HCT116 (cell line): ENCODE results near the gene PRKG1. TPM values are rescaled to one million over a fixed set of nuclear protein-coding genes. Genes with fewer than 3 reads are reported as not detected.

Source experiments
- ATAC-seq: fragments of 200-7000 bp; cut with Tn5 transposase; 2 replicates; pipeline ENCODE4 v1.9.1; 2020; ENCODE audit warnings: mild to moderate bottlenecking, moderate library complexity
- BruUV-seq: library from RNA; stranded (reverse); fragments of 400-500 nt; replicated peaks from 2 replicates; lab custom pipeline; 2021; lab: Mats Ljungman, UMichigan
- CTCF ChIA-PET: fragments of 300-600 bp; sonication (Branson Sonifier 250); formaldehyde crosslinking; loops from one replicate; lab custom pipeline; 2021; ENCODE audit warnings: antibody characterized with exemption; lab: Charles Lee
- POLR2A ChIA-PET: fragments of 300-600, 350-600 bp; sonication (Branson Sonifier 250); formaldehyde crosslinking; loops from one replicate; lab custom pipeline; 2021; ENCODE audit warnings: antibody characterized with exemption; lab: Charles Lee
- RAD21 ChIA-PET, 2 experiments: fragments of 300-600 bp; sonication (Branson Sonifier 250); formaldehyde crosslinking; loops; one replicate each; lab custom pipeline; 2023; ENCODE audit warnings: low total read pairs in 2 of 2; ENCODE audit not compliant: uncharacterized antibody in 2 of 2, unreplicated experiment in 2 of 2, low non-redundant PET in 1 of 2; lab: Charles Lee
- DNase-seq: peaks from one replicate; pipeline ENCODE4 v3.0.0-alpha.2; 2010; ENCODE audit warnings: low read depth, low spot score
- H2AFZ ChIP-seq: fragments of 200-600 bp; shearing (Covaris generic), sonication (generic); 2 replicates; pipeline ENCODE4 v1.6.1; 2017; ENCODE audit warnings: low read depth, mixed run types, mixed read lengths, antibody characterized with exemption, low read length; ENCODE audit not compliant: poor library complexity, severe bottlenecking
- H3K27ac ChIP-seq: 2 replicates; pipeline ENCODE4 v1.5.1; 2012; ENCODE audit warnings: low read depth, low read length
- H3K27me3 ChIP-seq: fragments of 200-600 bp; sonication (generic); 2 replicates; pipeline ENCODE4 v1.6.1; 2016; ENCODE audit warnings: mixed run types, low read length, mixed read lengths; ENCODE audit not compliant: insufficient read depth
- H3K36me3 ChIP-seq, 2 experiments: fragments of 200-500 bp in 1 of 2; fragments of 200-600 bp in 1 of 2; sonication (Bioruptor generic) in 1 of 2; sonication (generic) in 1 of 2; 2 replicates each; pipeline versions ENCODE4 v1.5.1 to v1.6.1; 2014 to 2016; ENCODE audit warnings: low read length in 2 of 2, inconsistent platforms in 1 of 2, mixed read lengths in 1 of 2, mixed run types in 1 of 2; ENCODE audit not compliant: insufficient read depth in 2 of 2, control insufficient read depth in 1 of 2
- H3K4me1 ChIP-seq, 2 experiments: fragments of 200-600 bp in 1 of 2; sonication (generic) in 1 of 2; 2 replicates each; pipeline versions ENCODE4 v1.5.1 to v1.6.1; 2012 to 2017; ENCODE audit warnings: low read length in 2 of 2, inconsistent platforms in 1 of 2, mild to moderate bottlenecking in 1 of 2, mixed read lengths in 1 of 2, mixed run types in 1 of 2, moderate library complexity in 1 of 2; ENCODE audit not compliant: insufficient read depth in 2 of 2, control insufficient read depth in 1 of 2
- H3K4me2 ChIP-seq: fragments of 200-600 bp; sonication (generic); 2 replicates; pipeline ENCODE4 v1.6.1; 2017; ENCODE audit warnings: mixed run types, low read length, mixed read lengths
- H3K4me3 ChIP-seq, 2 experiments: fragments of 200-600 bp in 1 of 2; sonication (generic) in 1 of 2; replicated peaks in 1 of 2; 2 replicates each; pipeline ENCODE4 v1.5.1; 2011 to 2016; ENCODE audit warnings: low read length in 2 of 2, control low read depth in 1 of 2, low read depth in 1 of 2, mild to moderate bottlenecking in 1 of 2, mixed read lengths in 1 of 2, mixed run types in 1 of 2
- H3K79me2 ChIP-seq: fragments of 200-600 bp; sonication (generic); 2 replicates; pipeline ENCODE4 v1.6.1; 2017; ENCODE audit warnings: mild to moderate bottlenecking, mixed run types, low read length, moderate library complexity, mixed read lengths; ENCODE audit not compliant: insufficient read depth
- H3K9ac ChIP-seq: fragments of 200-600 bp; sonication (generic); 2 replicates; pipeline ENCODE4 v1.6.1; 2016; ENCODE audit warnings: low read length, mixed read lengths
- H3K9me2 ChIP-seq: fragments of 200-600 bp; sonication (generic), shearing (Covaris generic); 2 replicates; pipeline ENCODE4 v1.6.1; 2017; ENCODE audit warnings: mixed run types, mild to moderate bottlenecking, moderate library complexity; ENCODE audit not compliant: insufficient read depth
- H3K9me3 ChIP-seq, 2 experiments: fragments of 200-500 bp in 1 of 2; fragments of 200-600 bp in 1 of 2; sonication (Bioruptor generic) in 1 of 2; sonication (generic) in 1 of 2; 2 replicates each; pipeline ENCODE4 v1.6.1; 2014 to 2017; ENCODE audit warnings: low read length in 2 of 2, mixed read lengths in 2 of 2, inconsistent platforms in 1 of 2, low read depth in 1 of 2, mild to moderate bottlenecking in 1 of 2, mixed run types in 1 of 2, moderate library complexity in 1 of 2; ENCODE audit not compliant: control insufficient read depth in 1 of 2, insufficient read depth in 1 of 2
- H4K20me1 ChIP-seq: fragments of 200-600 bp; sonication (generic), shearing (Covaris generic); 2 replicates; pipeline ENCODE4 v1.6.1; 2017; ENCODE audit warnings: mixed run types, mild to moderate bottlenecking, moderate library complexity; ENCODE audit not compliant: insufficient read depth
- CBX3 ChIP-seq: IDR thresholded peaks from 2 replicates; pipeline ENCODE4 v1.6.1; 2012; ENCODE audit warnings: low read depth
- EGR1 ChIP-seq: IDR thresholded peaks from 2 replicates; pipeline ENCODE4 v1.6.1; 2012; ENCODE audit warnings: low read depth
- ELF1 ChIP-seq: IDR thresholded peaks from 2 replicates; pipeline ENCODE4 v1.6.1; 2012; ENCODE audit warnings: low read depth, borderline replicate concordance
- EZH2 ChIP-seq: fragments of 200-600 bp; sonication (generic); IDR thresholded peaks from 2 replicates; pipeline ENCODE4 v1.6.1; 2017; ENCODE audit warnings: antibody characterized with exemption, mixed run types
- EZH2phosphoT487 ChIP-seq: fragments of 200-600 bp; IDR thresholded peaks from 2 replicates; pipeline ENCODE4 v1.6.1; 2018; ENCODE audit warnings: antibody characterized with exemption, borderline replicate concordance
- POLR2AphosphoS5 ChIP-seq: IDR thresholded peaks from 2 replicates; pipeline ENCODE4 v1.6.1; 2011; ENCODE audit warnings: mild to moderate bottlenecking, low read depth, low read length, moderate library complexity
- RAD21 ChIP-seq: IDR thresholded peaks from 2 replicates; pipeline ENCODE4 v1.6.1; 2012; ENCODE audit warnings: low read depth, mild to moderate bottlenecking
- SIN3A ChIP-seq: IDR thresholded peaks from 2 replicates; pipeline ENCODE4 v1.6.1; 2012; ENCODE audit warnings: low read depth
- TCF7L2 ChIP-seq: IDR thresholded peaks from 2 replicates; pipeline ENCODE4 v1.7.0; 2011; ENCODE audit warnings: borderline replicate concordance, inconsistent platforms; ENCODE audit not compliant: insufficient read depth, insufficient read length; ENCODE audit errors: extremely low read depth
- ZFX ChIP-seq: fragments of 450-650 bp; IDR thresholded peaks from 2 replicates; pipeline ENCODE4 v1.6.1; 2017
- ZNF274 ChIP-seq: fragments of 200-500 bp; sonication (Bioruptor generic); IDR thresholded peaks from 2 replicates; pipeline ENCODE4 v1.6.1; 2014; ENCODE audit warnings: mild to moderate bottlenecking, low read depth, low read length, inconsistent platforms
- intact Hi-C: fragments of 100-400 bp; cut with micrococcal nuclease; formaldehyde crosslinking; loops from 2 replicates; pipeline ENCODE4 v1.10.0; 2022
- total RNA-seq: library from RNA; stranded (reverse); gene quantifications from one replicate; pipeline ENCODE4 v1.2.1, GENCODE V29; 2021; ENCODE audit not compliant: unreplicated experiment
- TF ChIP-seq, protein P1 (sequence below): IDR thresholded peaks from 2 replicates; pipeline ENCODE4 v1.6.1; 2011; ENCODE audit warnings: mild to moderate bottlenecking, low read length, moderate library complexity; ENCODE audit not compliant: insufficient replicate concordance; ENCODE audit errors: extremely low read depth

The PRKG1 gene
- total RNA-seq, 1 experiment from 2014 or later: 1.4 TPM

DNA sequence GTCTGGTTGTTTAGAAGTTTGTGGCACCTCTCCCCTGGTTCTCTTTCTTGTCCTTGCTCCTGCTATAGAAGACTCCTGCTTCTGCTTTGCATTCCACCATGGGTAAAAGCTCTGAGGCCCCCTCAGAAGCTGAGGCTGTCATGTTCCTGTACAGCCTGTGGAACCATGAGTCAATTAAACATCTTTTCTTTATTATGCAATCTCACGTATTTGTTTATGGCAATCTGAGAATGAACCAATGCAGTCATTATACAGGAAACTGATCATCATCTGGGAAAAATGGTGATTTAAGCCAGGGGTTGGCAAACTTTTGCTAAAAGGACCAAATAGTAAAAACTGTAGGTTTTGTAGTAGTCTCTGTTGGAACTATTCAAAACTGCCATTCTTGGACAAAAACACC, 449.8 kb downstream of the PRKG1 start:
- no peak overlapping the region for H3K9ac ChIP-seq
- no peaks in the 10 kb centered on the region for H4K20me1 ChIP-seq
- ChIA-PET RAD21 (no interaction called here), CTCF (no interaction called here), POLR2A (no interaction called here)
- no peaks in the 10 kb centered on the region for H3K79me2 ChIP-seq
- H3K27ac ChIP-seq: no peak overlapping the region
- TF ChIP-seq TCF7L2 (no peak), RAD21 (no peak), CBX3 (no peak), POLR2AphosphoS5 (no peak), SIN3A (no peak), EZH2 (no peak), ZFX (no peak), EGR1 (no peak), ZNF274 (no peak), ELF1 (no peak), EZH2phosphoT487 (no peak)
- TF ChIP-seq, protein P1, sequence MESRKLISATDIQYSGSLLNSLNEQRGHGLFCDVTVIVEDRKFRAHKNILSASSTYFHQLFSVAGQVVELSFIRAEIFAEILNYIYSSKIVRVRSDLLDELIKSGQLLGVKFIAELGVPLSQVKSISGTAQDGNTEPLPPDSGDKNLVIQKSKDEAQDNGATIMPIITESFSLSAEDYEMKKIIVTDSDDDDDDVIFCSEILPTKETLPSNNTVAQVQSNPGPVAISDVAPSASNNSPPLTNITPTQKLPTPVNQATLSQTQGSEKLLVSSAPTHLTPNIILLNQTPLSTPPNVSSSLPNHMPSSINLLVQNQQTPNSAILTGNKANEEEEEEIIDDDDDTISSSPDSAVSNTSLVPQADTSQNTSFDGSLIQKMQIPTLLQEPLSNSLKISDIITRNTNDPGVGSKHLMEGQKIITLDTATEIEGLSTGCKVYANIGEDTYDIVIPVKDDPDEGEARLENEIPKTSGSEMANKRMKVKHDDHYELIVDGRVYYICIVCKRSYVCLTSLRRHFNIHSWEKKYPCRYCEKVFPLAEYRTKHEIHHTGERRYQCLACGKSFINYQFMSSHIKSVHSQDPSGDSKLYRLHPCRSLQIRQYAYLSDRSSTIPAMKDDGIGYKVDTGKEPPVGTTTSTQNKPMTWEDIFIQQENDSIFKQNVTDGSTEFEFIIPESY: no peak
- no peaks in the 10 kb centered on the region for H3K36me3 ChIP-seq
- no peaks in the 10 kb centered on the region for H3K9me2 ChIP-seq
- H2AFZ ChIP-seq: no peak overlapping the region
- H3K4me2 ChIP-seq: no peak overlapping the region
- intact Hi-C loops: no loop called here
- DNase-seq (no peak), ATAC-seq (no peak)
- H3K4me1 ChIP-seq: no peaks in the 10 kb centered on the region
- no peaks in the 10 kb centered on the region for H3K9me3 ChIP-seq
- H3K4me3 ChIP-seq: no peak overlapping the region
- peaks cover 8% of the 10 kb centered on the region; the same call in 1 of the 2 replicates for H3K27me3 ChIP-seq
- BruUV-seq: no TSS peak
